ENCODE results near the gene CXCR3.

The CXCR3 gene

DNA sequence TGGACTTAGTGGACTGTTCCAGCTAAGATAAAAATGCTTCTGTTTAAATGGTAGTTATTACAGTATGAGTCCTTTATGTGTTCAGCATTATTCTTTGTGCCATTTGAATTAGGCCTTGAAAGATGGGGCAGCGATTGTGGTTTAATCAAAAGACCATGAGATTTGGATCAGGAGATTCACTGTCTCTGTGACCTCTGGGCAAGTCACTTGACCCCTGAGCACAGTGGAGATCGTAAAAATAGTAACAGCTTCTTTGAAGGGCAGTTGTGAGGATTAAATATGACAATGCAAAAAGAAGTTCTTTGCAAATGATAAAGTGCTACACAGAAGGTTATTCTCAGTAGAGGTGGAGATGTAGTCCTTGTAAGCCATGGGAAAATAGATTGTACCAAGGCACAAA is 10.8 kb downstream of the CXCR3 start:
- Histone ChIP-seq H3K4me3 (IDR thresholded peaks at IDR 0.05; ENCODE audit: insufficient read depth, low read depth, low read length) (no peak overlapping the region), H3K4me1 (ENCODE audit: low read depth, poor library complexity, severe bottlenecking) (no peaks in the 10 kb centered on the region), H3K79me2 (ENCODE audit: insufficient read depth, low read depth) (no peaks in the 10 kb centered on the region), H3K9ac (no peak overlapping the region), H3K4me2 (no peak overlapping the region), H3K27me3 (ENCODE audit: insufficient read depth, low read depth) (no peaks in the 10 kb centered on the region), H2AFZ (ENCODE audit: low read depth) (no peak overlapping the region), H4K20me1 (ENCODE audit: insufficient read depth) (no peaks in the 10 kb centered on the region), H3K36me3 (ENCODE audit: insufficient read depth) (no peaks in the 10 kb centered on the region), H3K27ac (no peak overlapping the region)
- no peak for TF ChIP-seq CTCF (conservative IDR thresholded peaks at IDR 0.05; ENCODE audit: low read depth, low read length)

DNA sequence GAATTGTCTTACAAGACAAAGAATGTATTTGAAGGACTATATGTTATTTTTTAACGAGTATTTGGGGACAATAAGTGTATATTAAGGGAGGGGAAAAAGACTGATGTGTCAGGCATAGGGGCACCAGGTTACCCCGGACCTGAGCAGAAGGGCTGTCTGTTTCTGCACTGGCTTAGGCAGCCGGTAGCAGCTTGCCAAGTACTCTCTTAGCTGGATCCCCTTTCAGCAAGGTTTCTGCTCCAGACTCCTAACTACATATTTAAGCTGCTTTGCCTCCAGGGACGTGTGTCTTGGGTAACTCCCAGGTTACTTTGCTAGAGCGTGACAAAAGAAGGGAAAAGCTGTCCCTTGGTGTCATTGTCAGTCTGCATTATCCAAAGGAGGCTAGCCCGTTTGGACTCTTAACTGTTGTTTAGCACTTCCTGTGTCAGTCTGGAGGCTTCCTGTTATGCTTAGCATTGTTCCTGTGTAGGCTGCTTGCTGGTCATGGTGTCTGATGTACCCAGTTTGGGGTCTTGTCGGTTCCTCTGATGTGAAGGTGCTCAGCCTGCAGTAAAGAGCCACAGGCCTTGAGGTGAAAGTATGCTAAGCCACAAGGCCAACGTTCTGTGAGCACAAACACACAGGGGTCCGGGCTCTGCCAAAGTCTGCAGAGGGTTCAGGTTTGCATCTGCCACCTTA is 11.6 kb downstream of the CXCR3 start:
- no peak overlapping the region for H3K4me2 ChIP-seq
- H3K4me1 ChIP-seq (ENCODE audit: low read depth, poor library complexity, severe bottlenecking) = no peaks in the 10 kb centered on the region
- no peaks in the 10 kb centered on the region for H4K20me1 ChIP-seq (ENCODE audit: insufficient read depth)
- H3K9ac ChIP-seq = no peak overlapping the region
- H3K79me2 ChIP-seq (ENCODE audit: insufficient read depth, low read depth) = no peaks in the 10 kb centered on the region
- no peaks in the 10 kb centered on the region for H3K27me3 ChIP-seq (ENCODE audit: insufficient read depth, low read depth)
- TF ChIP-seq CTCF (conservative IDR thresholded peaks at IDR 0.05; ENCODE audit: low read depth, low read length) = no peak
- H3K27ac ChIP-seq = no peak overlapping the region
- H2AFZ ChIP-seq (ENCODE audit: low read depth) = no peak overlapping the region
- H3K4me3 ChIP-seq (IDR thresholded peaks at IDR 0.05; ENCODE audit: insufficient read depth, low read depth, low read length) = no peak overlapping the region
- H3K36me3 ChIP-seq (ENCODE audit: insufficient read depth) = no peaks in the 10 kb centered on the region

DNA sequence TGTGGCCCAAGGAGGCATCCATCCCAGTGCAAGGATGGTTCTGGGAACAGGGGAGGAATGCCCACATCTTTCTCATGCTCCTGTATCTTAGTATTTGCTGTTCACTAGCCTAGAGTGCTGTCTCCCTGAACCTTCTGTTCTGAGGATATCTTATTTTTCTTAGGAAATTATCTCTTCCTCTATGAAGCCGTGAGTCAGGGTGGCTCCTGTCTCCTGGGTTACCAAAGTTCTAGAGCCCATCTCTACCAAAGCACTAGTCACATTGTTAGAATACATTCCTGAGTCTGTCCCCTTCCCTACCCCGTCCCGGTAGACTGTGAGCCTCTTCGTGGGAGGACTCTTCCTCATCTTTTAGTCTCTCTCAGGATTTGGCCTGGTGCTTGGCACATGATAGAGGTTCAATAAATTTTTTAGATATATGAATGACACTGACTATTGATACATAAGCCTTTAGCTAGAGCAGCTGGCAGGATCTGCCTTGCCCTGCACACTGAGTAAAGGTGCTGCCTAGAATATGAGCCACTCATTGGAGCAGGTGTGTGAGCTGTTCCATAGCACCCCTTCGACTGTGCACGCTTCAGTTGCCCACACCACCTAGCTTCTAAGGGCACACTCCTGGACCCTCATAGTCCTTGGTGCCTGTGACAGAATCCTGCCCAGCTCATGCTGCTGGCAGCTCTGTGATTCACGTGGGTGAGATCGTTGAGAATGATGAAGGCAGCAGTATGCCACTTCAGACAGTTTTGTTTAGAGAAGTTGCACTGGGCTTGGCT is 13.3 kb downstream of the CXCR3 start:
- no peak for TF ChIP-seq CTCF (conservative IDR thresholded peaks at IDR 0.05; ENCODE audit: low read depth, low read length)
- no peaks in the 10 kb centered on the region for H3K36me3 ChIP-seq (ENCODE audit: insufficient read depth)
- no peak overlapping the region for H3K9ac ChIP-seq
- no peaks in the 10 kb centered on the region for H3K27me3 ChIP-seq (ENCODE audit: insufficient read depth, low read depth)
- no peak overlapping the region for H2AFZ ChIP-seq (ENCODE audit: low read depth)
- no peak overlapping the region for H3K4me2 ChIP-seq
- H4K20me1 ChIP-seq (ENCODE audit: insufficient read depth) = no peaks in the 10 kb centered on the region
- no peak overlapping the region for H3K27ac ChIP-seq
- no peaks in the 10 kb centered on the region for H3K79me2 ChIP-seq (ENCODE audit: insufficient read depth, low read depth)
- no peaks in the 10 kb centered on the region for H3K4me1 ChIP-seq (ENCODE audit: low read depth, poor library complexity, severe bottlenecking)
- H3K4me3 ChIP-seq (IDR thresholded peaks at IDR 0.05; ENCODE audit: insufficient read depth, low read depth, low read length) = no peak overlapping the region

DNA sequence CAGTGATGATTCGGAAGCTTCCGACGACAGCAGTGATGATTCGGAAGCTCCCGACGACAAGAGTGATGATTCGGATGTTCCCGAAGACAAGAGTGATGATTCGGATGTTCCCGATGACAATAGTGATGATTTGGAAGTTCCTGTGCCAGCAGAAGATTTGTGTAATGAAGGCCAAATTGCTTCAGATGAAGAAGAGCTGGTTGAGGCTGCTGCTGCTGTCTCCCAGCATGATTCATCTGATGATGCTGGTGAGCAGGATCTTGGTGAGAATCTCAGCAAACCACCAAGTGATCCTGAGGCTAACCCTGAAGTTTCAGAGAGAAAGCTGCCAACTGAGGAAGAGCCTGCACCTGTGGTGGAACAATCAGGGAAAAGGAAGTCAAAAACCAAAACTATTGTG is 14.2 kb downstream of the CXCR3 start:
- no peaks in the 10 kb centered on the region for H3K4me1 ChIP-seq (ENCODE audit: low read depth, poor library complexity, severe bottlenecking)
- no peaks in the 10 kb centered on the region for H3K79me2 ChIP-seq (ENCODE audit: insufficient read depth, low read depth)
- H3K36me3 ChIP-seq (ENCODE audit: insufficient read depth) = no peaks in the 10 kb centered on the region
- H3K4me3 ChIP-seq (IDR thresholded peaks at IDR 0.05; ENCODE audit: insufficient read depth, low read depth, low read length) = no peak overlapping the region
- TF ChIP-seq CTCF (conservative IDR thresholded peaks at IDR 0.05; ENCODE audit: low read depth, low read length) = no peak
- no peaks in the 10 kb centered on the region for H4K20me1 ChIP-seq (ENCODE audit: insufficient read depth)
- no peak overlapping the region for H3K27ac ChIP-seq
- H3K27me3 ChIP-seq (ENCODE audit: insufficient read depth, low read depth) = no peaks in the 10 kb centered on the region
- no peak overlapping the region for H3K9ac ChIP-seq
- no peak overlapping the region for H3K4me2 ChIP-seq
- H2AFZ ChIP-seq (ENCODE audit: low read depth) = no peak overlapping the region
